ENCODE data around the gene MPP3.
"Not testable (repeated sequence)": the region's sequence is repeated elsewhere in the genome, so short reads cannot be mapped to it uniquely, and the experiment has no call there.

Gene MPP3

DNA sequence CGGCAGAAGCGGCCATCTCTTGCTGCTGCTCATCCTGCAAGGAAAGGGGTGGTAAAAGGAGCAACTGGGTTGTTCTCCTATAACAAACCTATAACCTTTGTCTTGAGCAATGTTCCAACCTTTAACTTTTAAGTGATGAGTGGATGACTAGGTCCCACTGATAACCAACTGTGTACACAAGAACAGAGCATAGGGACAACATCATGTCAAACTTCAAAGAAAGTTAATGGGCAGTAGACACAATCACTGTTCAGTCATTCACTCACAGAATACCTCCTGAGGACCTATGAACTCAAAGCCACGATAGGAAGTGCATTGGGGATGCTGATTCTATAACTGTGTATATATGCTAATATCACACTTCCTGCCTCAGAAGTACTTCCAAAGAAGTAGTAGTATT lies 31.1 kb downstream of the MPP3 start:
- DNase-seq = no peak

DNA sequence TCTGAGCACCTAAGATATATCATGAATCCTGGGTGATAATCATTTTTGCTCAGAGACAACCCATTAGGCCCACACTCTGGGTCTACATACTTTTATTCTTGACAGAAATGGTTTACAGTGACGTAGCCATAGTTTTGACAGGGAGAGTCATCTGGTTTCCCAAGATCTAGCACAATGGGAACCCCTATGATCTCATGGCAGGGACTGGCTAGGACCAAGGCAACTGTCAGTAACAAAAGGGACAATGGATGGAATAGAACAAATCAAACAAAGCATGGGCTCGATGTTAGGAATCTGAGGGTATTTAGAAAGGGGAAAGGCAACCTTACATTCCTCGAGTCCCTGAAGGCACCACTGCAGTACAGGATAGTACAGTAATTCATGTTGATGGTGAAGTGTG lies 32.2 kb downstream of the MPP3 start:
- no peak for DNase-seq

GRCh38 chr17:43799047-43799446 lies 33.9 kb downstream of the MPP3 start:
- no peak for DNase-seq

DNA sequence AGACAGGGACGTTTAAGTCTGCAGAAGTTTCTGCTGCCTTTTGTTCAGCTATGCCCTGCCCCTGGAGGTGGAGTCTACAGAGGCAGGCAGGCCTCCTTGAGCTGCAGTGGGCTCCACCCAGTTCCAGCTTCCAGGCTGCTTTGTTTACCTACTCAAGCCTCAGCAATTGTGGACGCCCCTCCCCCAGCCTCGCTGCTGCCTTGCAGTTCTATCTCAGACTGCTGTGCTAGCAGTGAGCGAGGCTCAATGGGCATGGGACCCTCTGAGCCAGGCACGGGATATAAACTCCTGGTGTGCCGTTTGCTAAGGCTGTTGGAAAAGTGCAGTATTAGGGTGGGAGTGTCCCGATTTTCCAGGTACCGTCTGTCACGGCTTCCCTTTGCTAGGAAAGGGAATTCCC lies 34.9 kb downstream of the MPP3 start:
- not testable (repeated sequence) for DNase-seq

GRCh38 chr17:43792668-43793067 lies 40.3 kb downstream of the MPP3 start:
- DNase-seq = not testable (repeated sequence)

DNA sequence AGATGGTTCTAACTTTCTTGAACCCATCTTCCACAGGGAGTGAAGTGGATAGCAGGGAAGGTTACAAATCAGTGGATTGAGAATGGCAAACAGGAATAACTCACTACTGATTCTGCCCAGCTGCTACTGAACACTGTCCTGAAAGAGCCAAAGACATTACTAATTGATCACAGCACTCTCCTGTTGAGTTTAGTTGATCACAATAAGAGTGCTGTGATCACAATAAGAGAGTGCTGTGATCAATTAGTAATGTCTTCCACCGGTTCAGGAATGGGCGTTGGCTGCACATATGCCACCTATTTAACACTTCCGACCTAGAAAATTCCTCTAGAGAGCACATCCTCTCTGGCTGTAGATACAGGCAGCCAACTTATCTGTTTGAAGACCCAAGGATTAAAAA lies 41.4 kb downstream of the MPP3 start:
- peak; percentile 44 for DNase-seq

- no peak for DNase-seq
Measured at GRCh38 chr17:43790311-43790940, 42.5 kb downstream of the MPP3 start.

DNA sequence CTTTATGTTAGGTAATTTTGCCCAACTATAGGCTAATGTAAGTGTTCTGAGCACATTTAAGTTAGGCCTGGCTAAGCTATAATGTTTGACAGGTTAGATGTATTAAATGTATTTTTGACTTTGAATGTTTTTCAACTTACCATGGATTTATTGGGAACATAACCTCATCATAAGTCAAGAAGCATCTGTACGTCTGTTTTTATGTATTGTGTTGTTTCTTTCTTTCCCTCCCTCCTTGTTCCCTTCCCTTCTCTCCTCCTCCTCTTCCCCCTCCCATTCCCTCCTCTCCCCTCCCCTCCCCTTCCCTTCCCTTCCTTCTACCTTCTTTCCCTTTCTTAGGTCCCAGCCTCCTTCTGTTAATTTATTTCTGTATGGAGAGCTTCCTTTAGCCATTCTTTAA lies 43.5 kb downstream of the MPP3 start:
- DNase-seq = no peak

DNA sequence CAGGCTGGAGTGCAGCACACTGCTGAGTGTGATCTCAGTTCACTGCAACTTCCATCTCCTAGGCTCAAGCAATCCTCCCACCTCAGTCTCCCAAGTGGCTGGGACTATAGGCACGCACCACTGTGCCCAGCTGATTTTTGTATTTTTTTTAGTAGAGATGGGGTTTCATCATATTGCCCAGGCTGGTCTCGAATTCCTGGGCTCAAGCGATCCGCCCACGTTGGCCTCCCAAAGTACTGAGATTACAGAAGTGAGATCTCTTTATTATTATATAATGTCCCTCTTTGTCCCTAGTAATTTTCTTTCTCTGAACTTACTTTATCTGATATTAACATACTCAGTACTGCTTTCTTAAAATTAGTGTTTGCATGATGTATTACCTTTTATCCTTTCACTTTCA lies 44.4 kb downstream of the MPP3 start:
- no peak for DNase-seq

- no peak for DNase-seq
Measured at GRCh38 chr17:43787728-43788127, 45.2 kb downstream of the MPP3 start.

- no peak for DNase-seq
Measured at GRCh38 chr17:43784628-43785101, 48.3 kb downstream of the MPP3 start.

- DNase-seq = no peak
Measured at GRCh38 chr17:43784068-43784467, 48.9 kb downstream of the MPP3 start.

GRCh38 chr17:43782913-43783680 lies 49.8 kb downstream of the MPP3 start:
- DNase-seq = no peak

GRCh38 chr17:43780135-43780534 lies 52.8 kb downstream of the MPP3 start, which contains the start of gene CFAP97D1:
TSS of gene CFAP97D1 (plus strand) at chr17:43780435. CDS start at chr17:43780463, 28 bp downstream.
- no peak for DNase-seq

GRCh38 chr17:43779145-43780125 lies 53.5 kb downstream of the MPP3 start:
- DNase-seq = no peak

GRCh38 chr17:43778337-43779144 lies 54.4 kb downstream of the MPP3 start, which contains the start of gene DUSP3:
TSS of gene DUSP3 (minus strand) at chr17:43778977. CDS start at chr17:43778924, 53 bp downstream.
- peak; percentile 62 for DNase-seq

GRCh38 chr17:43774304-43775250 lies 58.4 kb downstream of the MPP3 start:
- no peak for DNase-seq

DNA sequence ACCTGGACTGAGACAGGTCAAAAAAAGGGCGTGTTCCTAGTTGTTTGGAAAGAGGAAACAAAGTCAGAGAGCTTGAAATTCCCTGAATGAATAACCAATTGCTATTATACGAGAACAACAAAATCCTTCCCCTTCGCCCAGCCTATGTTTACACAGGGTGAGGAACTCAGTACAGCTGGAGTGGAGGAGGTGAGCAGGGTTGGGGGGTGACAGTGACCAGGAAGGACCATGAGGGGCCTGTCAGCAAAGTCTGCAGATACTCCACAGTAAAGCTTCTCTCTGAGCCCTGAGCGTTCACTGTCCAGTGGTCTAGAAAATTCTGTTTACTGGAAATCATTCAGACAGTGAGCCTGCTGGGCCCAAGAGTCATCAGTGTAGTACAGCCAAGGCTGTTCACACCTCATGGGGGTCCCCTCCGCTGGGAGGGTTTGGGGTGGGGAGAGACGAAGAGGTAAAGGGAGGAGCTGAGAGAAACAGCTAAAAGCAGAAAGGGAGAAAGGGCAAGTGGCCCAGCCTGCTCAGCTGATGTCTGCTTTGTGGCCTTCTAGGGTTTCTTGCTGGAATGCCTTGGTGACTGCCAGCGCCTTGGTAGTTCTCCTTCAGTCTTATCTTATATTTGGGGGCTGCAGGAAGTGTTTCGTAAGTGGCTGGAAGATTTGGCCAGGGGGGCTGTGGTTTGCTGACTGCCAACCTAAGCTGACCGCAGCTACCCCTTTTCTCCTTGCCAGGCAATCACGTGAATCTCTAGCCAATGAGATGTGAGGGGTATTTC lies 59.9 kb downstream of the MPP3 start:
- peak; percentile 90 for DNase-seq

DNA sequence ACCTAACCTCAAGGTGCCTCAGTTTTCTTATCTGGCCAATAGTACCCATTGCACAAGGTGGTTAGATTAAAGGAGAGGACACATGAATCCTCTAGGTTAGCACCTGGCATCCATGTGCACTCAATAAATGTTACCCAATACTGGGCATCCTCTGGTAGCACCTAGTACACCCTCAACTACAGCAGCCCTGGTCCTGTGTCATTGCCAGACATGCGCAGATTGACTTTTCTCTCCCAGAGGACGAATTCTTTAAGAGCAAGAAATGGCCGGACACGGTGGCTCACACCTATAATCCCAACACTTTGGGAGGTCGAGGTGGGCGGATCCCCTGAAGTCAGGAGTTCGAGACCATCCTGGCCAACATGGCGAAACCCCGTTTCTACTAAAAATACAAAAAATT lies 61.5 kb downstream of the MPP3 start:
- DNase-seq = no peak

DNA sequence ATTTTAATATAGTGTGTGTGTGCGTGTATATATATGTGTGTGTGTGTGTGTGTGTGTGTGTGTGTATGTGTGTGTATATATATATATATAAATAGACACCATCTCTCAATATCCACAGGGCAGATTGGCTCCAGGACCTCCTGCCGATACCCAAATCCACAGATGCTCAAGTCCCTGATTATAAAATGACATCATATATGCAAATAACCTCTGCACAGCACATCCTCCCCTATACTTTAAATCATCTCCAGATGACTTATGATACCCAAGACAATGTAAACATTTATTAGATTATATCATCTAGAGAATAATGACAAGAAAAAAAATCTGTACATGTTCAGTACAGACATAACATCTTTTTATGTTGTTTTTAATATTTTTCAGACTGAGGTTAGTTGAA lies 62.0 kb downstream of the MPP3 start:
- no peak for DNase-seq
